Measurements from ENCODE around the gene SEMA3C.
A peak's percentile ranks its signal among the peaks of the same experiment; 100 is the strongest.

The SEMA3C gene

GRCh38 chr7:80734011-80734410 is 184.8 kb downstream of the SEMA3C start:
- Histone ChIP-seq H3K36me3 (ENCODE audit: low read depth) (no peaks in the 10 kb centered on the region), H3K9me3 (ENCODE audit: severe bottlenecking) (no peaks in the 10 kb centered on the region), H3K4me3 (ENCODE audit: severe bottlenecking) (no peak overlapping the region), H3K4me1 (ENCODE audit: insufficient read depth, poor library complexity, severe bottlenecking) (no peaks in the 10 kb centered on the region), H3K27me3 (ENCODE audit: insufficient read depth, poor library complexity, severe bottlenecking) (no peaks in the 10 kb centered on the region), H3K27ac (ENCODE audit: poor library complexity, severe bottlenecking) (no peak overlapping the region)
- TF ChIP-seq CTCF (IDR thresholded peaks at IDR 0.05; ENCODE audit: poor library complexity, severe bottlenecking), result no peak
- ATAC-seq (ENCODE audit: low read depth) (no peak), DNase-seq (ENCODE audit: low spot score) (no peak)

- ATAC-seq (ENCODE audit: low read depth) (no peak), DNase-seq (ENCODE audit: low spot score) (no peak)
- Histone ChIP-seq H3K4me3 (ENCODE audit: severe bottlenecking) (no peak overlapping the region), H3K9me3 (ENCODE audit: severe bottlenecking) (no peaks in the 10 kb centered on the region), H3K27ac (ENCODE audit: poor library complexity, severe bottlenecking) (no peak overlapping the region), H3K27me3 (ENCODE audit: insufficient read depth, poor library complexity, severe bottlenecking) (no peaks in the 10 kb centered on the region), H3K4me1 (ENCODE audit: insufficient read depth, poor library complexity, severe bottlenecking) (no peaks in the 10 kb centered on the region), H3K36me3 (ENCODE audit: low read depth) (no peaks in the 10 kb centered on the region)
- TF ChIP-seq CTCF (IDR thresholded peaks at IDR 0.05; ENCODE audit: poor library complexity, severe bottlenecking), result no peak
These were observed 185.4 kb downstream of the SEMA3C start for GRCh38 chr7:80733333-80733915.

- H3K4me3 ChIP-seq (ENCODE audit: severe bottlenecking), result no peak overlapping the region
- no peak for DNase-seq (ENCODE audit: low spot score)
- no peaks in the 10 kb centered on the region for H3K27me3 ChIP-seq (ENCODE audit: insufficient read depth, poor library complexity, severe bottlenecking)
- no peaks in the 10 kb centered on the region for H3K36me3 ChIP-seq (ENCODE audit: low read depth)
- no peaks in the 10 kb centered on the region for H3K9me3 ChIP-seq (ENCODE audit: severe bottlenecking)
- no peaks in the 10 kb centered on the region for H3K4me1 ChIP-seq (ENCODE audit: insufficient read depth, poor library complexity, severe bottlenecking)
- ATAC-seq (ENCODE audit: low read depth), result no peak
- no peak overlapping the region for H3K27ac ChIP-seq (ENCODE audit: poor library complexity, severe bottlenecking)
- TF ChIP-seq CTCF (IDR thresholded peaks at IDR 0.05; ENCODE audit: poor library complexity, severe bottlenecking), result peak; percentile 40
These were observed 186.2 kb downstream of the SEMA3C start for GRCh38 chr7:80732630-80733029.

GRCh38 chr7:80731281-80731680 is 187.6 kb downstream of the SEMA3C start:
- no peak for ATAC-seq (ENCODE audit: low read depth)
- DNase-seq (ENCODE audit: low spot score), result no peak
- no peak overlapping the region for H3K27ac ChIP-seq (ENCODE audit: poor library complexity, severe bottlenecking)

More at GRCh38 chr7:80731281-80731680, 187.6 kb downstream of the SEMA3C start:
- TF ChIP-seq CTCF (IDR thresholded peaks at IDR 0.05; ENCODE audit: poor library complexity, severe bottlenecking), result no peak
- H3K9me3 ChIP-seq (ENCODE audit: severe bottlenecking), result no peaks in the 10 kb centered on the region
- no peaks in the 10 kb centered on the region for H3K27me3 ChIP-seq (ENCODE audit: insufficient read depth, poor library complexity, severe bottlenecking)
- H3K4me1 ChIP-seq (ENCODE audit: insufficient read depth, poor library complexity, severe bottlenecking), result no peaks in the 10 kb centered on the region
- no peaks in the 10 kb centered on the region for H3K36me3 ChIP-seq (ENCODE audit: low read depth)
- H3K4me3 ChIP-seq (ENCODE audit: severe bottlenecking), result no peak overlapping the region
